K562 (cell line): ENCODE measurements around the gene CXCL17. TPM values are rescaled to one million over a fixed set of nuclear protein-coding genes. Genes with fewer than 3 reads are reported as not detected.
A peak's percentile ranks its signal among the peaks of the same experiment; 100 is the strongest.

ENCODE experiments used
- ATAC-seq: fragments of 200-7000 bp; cut with Tn5 transposase; 3 replicates; pipeline ENCODE4 v1.9.1; 2020; ENCODE audit warnings: moderate library complexity
- BruUV-seq: library from RNA; stranded (reverse); fragments of 400-500 nt; replicated peaks from 2 replicates; lab custom pipeline; 2021; lab: Mats Ljungman, UMichigan
- CTCF ChIA-PET: fragments of 300-600 bp; formaldehyde crosslinking; extraction: SDS; loops from one replicate; lab custom pipeline; 2021; ENCODE audit warnings: low intra/inter-chr PET ratio; lab: Yijun Ruan, JAX
- POLR2A ChIA-PET: fragments of 300-600, 350-650 bp; sonication (Branson Sonifier 250); formaldehyde crosslinking; extraction: SDS; loops from one replicate; lab custom pipeline; 2021; ENCODE audit warnings: antibody characterized with exemption, inconsistent platforms; lab: Yijun Ruan, JAX
- DNase-seq, 4 experiments: peaks; one replicate each; pipeline versions ENCODE4 v3.0.0 to v3.0.0-alpha.2; 2011 to 2018; ENCODE audit warnings: low spot score in 3 of 4, mixed read lengths in 3 of 4; ENCODE audit errors: extremely low read depth in 1 of 4
- FAIRE-seq: peaks from 2 replicates; lab custom pipeline; 2011; peaks lifted over from hg19 to GRCh38; lab: Jason Lieb, UNC
- H2AFZ ChIP-seq: 2 replicates; pipeline ENCODE4 v1.6.0; 2011; ENCODE audit warnings: low read depth, low read length, control low read depth, inconsistent platforms
- H3K27ac ChIP-seq: fragments of 200-600 bp; 3 replicates; pipeline ENCODE4 v1.8.0; 2011; ENCODE audit warnings: low read depth, mild to moderate bottlenecking, control low read depth, inconsistent platforms, low read length, moderate library complexity, mixed read lengths; ENCODE audit errors: extremely low read depth
- H3K27me3 ChIP-seq, 2 experiments: fragments of 300-600 bp in 1 of 2; 2 replicates in 1 of 2; 3 replicates in 1 of 2; pipeline versions ENCODE4 v1.6.0 to v1.8.0; 2011; ENCODE audit warnings: inconsistent platforms in 2 of 2, low read length in 2 of 2, mild to moderate bottlenecking in 1 of 2, mixed read lengths in 1 of 2, moderate library complexity in 1 of 2; ENCODE audit not compliant: control insufficient read depth in 2 of 2, insufficient read depth in 2 of 2
- H3K36me3 ChIP-seq: fragments of 300-600 bp; 3 replicates; pipeline ENCODE4 v1.8.0; 2011; ENCODE audit warnings: mild to moderate bottlenecking, low read length, inconsistent platforms; ENCODE audit not compliant: control insufficient read depth, insufficient read depth
- H3K4me1 ChIP-seq, 2 experiments: fragments of 200-600 bp in 1 of 2; replicated peaks in 1 of 2; 2 replicates in 1 of 2; 3 replicates in 1 of 2; pipeline versions ENCODE4 v1.5.1 to v1.8.0; 2011; ENCODE audit warnings: inconsistent platforms in 2 of 2, low read length in 2 of 2, mild to moderate bottlenecking in 1 of 2, mixed read lengths in 1 of 2, moderate library complexity in 1 of 2; ENCODE audit not compliant: control insufficient read depth in 2 of 2, insufficient read depth in 2 of 2
- H3K4me2 ChIP-seq: 2 replicates; pipeline ENCODE4 v1.6.1; 2011; ENCODE audit warnings: low read length, control low read depth, inconsistent platforms, mixed read lengths; ENCODE audit not compliant: insufficient read depth
- H3K4me3 ChIP-seq: fragments of 200-600 bp; sonication (generic), shearing (Covaris generic); 2 replicates; pipeline ENCODE4 v1.5.1; 2016; ENCODE audit warnings: control low read depth, inconsistent platforms
- H3K79me2 ChIP-seq: fragments of 200-600 bp; 3 replicates; pipeline ENCODE4 v1.8.0; 2011; ENCODE audit warnings: low read length, inconsistent platforms; ENCODE audit not compliant: control insufficient read depth, insufficient read depth
- H3K9ac ChIP-seq, 2 experiments: 2 replicates each; pipeline versions ENCODE4 v1.6.0 to v1.6.1; 2011; ENCODE audit warnings: low read depth in 2 of 2, low read length in 2 of 2, control low read depth in 1 of 2, inconsistent platforms in 1 of 2, mild to moderate bottlenecking in 1 of 2, mixed read lengths in 1 of 2; ENCODE audit not compliant: insufficient read depth in 1 of 2
- H3K9me1 ChIP-seq: one replicate; pipeline ENCODE4 v1.6.0; 2011; ENCODE audit warnings: inconsistent platforms, mild to moderate bottlenecking, low read length, moderate library complexity; ENCODE audit not compliant: control insufficient read depth, insufficient read depth
- H3K9me3 ChIP-seq: replicated peaks from 2 replicates; pipeline ENCODE4 v1.5.1; 2011; ENCODE audit warnings: low read depth, low read length, inconsistent platforms; ENCODE audit not compliant: control insufficient read depth, insufficient read depth
- H4K20me1 ChIP-seq: replicated peaks from 2 replicates; pipeline ENCODE4 v1.6.1; 2011; ENCODE audit warnings: low read length, inconsistent platforms, mixed read lengths; ENCODE audit not compliant: control insufficient read depth, insufficient read depth
- BACH1 ChIP-seq: fragments of 200-800 bp; sonication (Bioruptor generic); IDR thresholded peaks from 2 replicates; pipeline ENCODE4 v1.6.1; 2016; ENCODE audit warnings: missing genetic modification characterization, missing compliant biosample characterization
- CAMTA2 ChIP-seq: fragments of 250-450 bp; sonication (Bioruptor Pico); conservative IDR thresholded peaks from 2 replicates; pipeline ENCODE4 v1.5.1; 2022
- CBX2 ChIP-seq: fragments of 200-600 bp; sonication (generic); IDR thresholded peaks from one replicate; pipeline ENCODE4 v1.6.1; 2012; ENCODE audit warnings: mild to moderate bottlenecking, low read length, inconsistent platforms; ENCODE audit not compliant: insufficient read depth, poor library complexity, severe bottlenecking
- CXXC5 ChIP-seq: fragments of 250-450 bp; sonication (Bioruptor Pico); IDR thresholded peaks from 2 replicates; pipeline ENCODE4 v1.8.0; 2022; ENCODE audit warnings: inconsistent platforms, mild to moderate bottlenecking, moderate library complexity
- ESRRA ChIP-seq: fragments of 450-650 bp; IDR thresholded peaks from 2 replicates; pipeline ENCODE4 v1.6.1; 2014; ENCODE audit warnings: low read depth, mild to moderate bottlenecking, moderate library complexity, borderline replicate concordance
- FOXM1 ChIP-seq, 2 experiments: fragments of 450-650 bp in 1 of 2; sonication (generic) in 1 of 2; formaldehyde crosslinking in 1 of 2; IDR thresholded peaks; 2 replicates each; pipeline versions ENCODE4 v1.6.1 to v1.9.0; 2017 to 2022; ENCODE audit warnings: low read depth in 2 of 2, mild to moderate bottlenecking in 2 of 2, missing genetic modification reagents in 1 of 2, moderate library complexity in 1 of 2
- GTF2F1 ChIP-seq: IDR thresholded peaks from 2 replicates; pipeline ENCODE4 v1.6.1; 2011; ENCODE audit warnings: low read depth, low read length, improper control_type of control experiment
- JUND ChIP-seq, 2 experiments: IDR thresholded peaks; 2 replicates in 1 of 2; 3 replicates in 1 of 2; pipeline ENCODE4 v1.6.1; 2011; ENCODE audit warnings: borderline replicate concordance in 2 of 2, low read depth in 2 of 2, low read length in 2 of 2, improper control_type of control experiment in 1 of 2, missing biosample characterization in 1 of 2, missing genetic modification characterization in 1 of 2, missing genetic modification reagents in 1 of 2
- UBTF ChIP-seq, 2 experiments: IDR thresholded peaks; 2 replicates each; pipeline ENCODE4 v1.6.1; 2012; ENCODE audit warnings: improper control_type of control experiment in 2 of 2, low read depth in 2 of 2, low read length in 2 of 2, borderline replicate concordance in 1 of 2
- ZC3H8 ChIP-seq: fragments of 450-650 bp; IDR thresholded peaks from 2 replicates; pipeline ENCODE4 v1.6.1; 2017
- ZNF431 ChIP-seq: sonication (generic); formaldehyde crosslinking; IDR thresholded peaks from 2 replicates; pipeline ENCODE4 v1.8.0; 2022; ENCODE audit warnings: mild to moderate bottlenecking, missing genetic modification reagents
- ZNF551 ChIP-seq: fragments of 250-450 bp; sonication (Bioruptor Pico); IDR thresholded peaks from 2 replicates; pipeline ENCODE4 v1.5.0; 2021; ENCODE audit warnings: mild to moderate bottlenecking, moderate library complexity
- ZNF586 ChIP-seq: fragments of 450-650 bp; formaldehyde crosslinking; conservative IDR thresholded peaks from 2 replicates; pipeline ENCODE4 v1.4.0; 2020; ENCODE audit warnings: mild to moderate bottlenecking, moderate library complexity
- WGBS: fragments of 100-300 bp; shearing (Covaris generic); methylation state at CpG from one replicate; pipeline ENCODE4 v1.1.6; 2016; ENCODE audit warnings: low coverage, mixed read lengths; ENCODE audit not compliant: insufficient coverage; ENCODE audit errors: missing lambda C conversion rate; 5-methylcytosine and 5-hydroxymethylcytosine counted together
- in situ Hi-C: fragments of 300-500 bp; cut with MboI; formaldehyde crosslinking; loops from 4 replicates; pipeline ENCODE4 v1.15.0; 2018; ENCODE audit warnings: inconsistent platforms, mixed read lengths
- intact Hi-C: fragments of 100-400 bp; cut with micrococcal nuclease; formaldehyde crosslinking; loops from 2 replicates; pipeline ENCODE4 v1.14.2; 2022
- polyA plus RNA-seq, 8 experiments: library from polyadenylated mRNA; depleted of rRNA in 4 of 8; stranded (reverse) in 5 of 8; unstranded in 3 of 8; fragments of >200 nt; fragmentation: Nextera tagmentation in 2 of 8; fragmentation: Illumina TruSeq in 1 of 8; extraction: Ambion mirVana in 2 of 8; extraction: Trizol in 1 of 8; gene quantifications; 2 replicates each; pipeline versions ENCODE4 v1.2.1 to v1.2.3, GENCODE V29; 2011 to 2014; ENCODE audit warnings: inconsistent platforms in 1 of 8, missing spikeins in 1 of 8
- total RNA-seq, 7 experiments: library from RNA; depleted of rRNA in 6 of 7; stranded (reverse); fragments of >200 nt in 6 of 7; fragmentation: Illumina TruSeq in 2 of 7; extraction: Trizol in 2 of 7; gene quantifications; 2 replicates each; pipeline versions ENCODE4 v1.2.1 to v1.2.3, GENCODE V29; 2011 to 2021; ENCODE audit warnings: low replicate concordance in 1 of 7
- TF ChIP-seq, protein P1 (sequence below): fragments of 200-800 bp; sonication (Bioruptor generic); IDR thresholded peaks from 2 replicates; pipeline ENCODE4 v1.6.1; 2017; ENCODE audit warnings: missing genetic modification characterization, missing compliant biosample characterization
- TF ChIP-seq, protein P2 (sequence below): IDR thresholded peaks from 2 replicates; pipeline ENCODE4 v1.6.1; 2011; ENCODE audit warnings: borderline replicate concordance, low read depth, mild to moderate bottlenecking, moderate library complexity, low read length; ENCODE audit not compliant: insufficient read depth, poor library complexity, severe bottlenecking

The CXCL17 gene
- total and polyA plus RNA-seq, 9 of the 15 experiments (the other 6 are each of a cell fraction or from before 2014, with no cell fraction given): 0.10 to 0.15 TPM; not detected in 7

DNA sequence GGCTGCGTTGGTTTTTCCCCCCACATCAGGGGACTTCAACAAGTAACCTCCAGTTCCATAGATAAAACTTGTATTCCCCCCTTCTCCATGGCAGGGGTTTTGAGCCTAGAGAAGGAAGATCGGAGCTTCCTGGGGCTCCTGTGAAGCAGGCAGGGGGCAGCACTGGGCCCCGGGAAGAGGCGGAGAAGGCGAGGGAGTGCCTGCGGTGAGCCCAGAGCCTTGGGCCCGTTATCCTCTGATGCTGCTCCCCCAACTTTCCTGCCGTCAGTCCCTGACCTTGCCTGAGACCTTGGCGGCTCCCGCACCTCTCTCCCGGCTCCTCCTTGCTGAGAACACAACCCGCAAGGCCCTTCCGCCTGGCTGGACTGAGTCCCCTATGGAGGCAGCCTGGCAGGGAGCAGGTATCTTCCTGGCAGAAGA lies 18.0 kb downstream of the CXCL17 start:
- in situ Hi-C loops: no loop called here
- peaks cover 0 to 5% of the 10 kb centered on the region in 2 experiments; a peak in 1 of 5 replicates for H3K27me3 ChIP-seq
- FAIRE-seq (no peak), ATAC-seq (peak; percentile 78), DNase-seq (peak in 1 of 4 experiments; percentile 40)
- H2AFZ ChIP-seq: peak overlapping the region; percentile 78
- ChIA-PET POLR2A (interaction anchor here (0.6 to 1.7 kb wide), 4 partner anchors 14 to 64 kb away, joined by 3 to 4 read pairs (median 4); no protein-coding TSS in a partner anchor), CTCF (no interaction called here)
- intact Hi-C loops: no loop called here
- H3K36me3 ChIP-seq: no peaks in the 10 kb centered on the region
- no peaks in the 10 kb centered on the region for H4K20me1 ChIP-seq
- no peaks in the 10 kb centered on the region for H3K9me1 ChIP-seq
- H3K4me3 ChIP-seq: no peak overlapping the region
- no TSS peak for BruUV-seq
- H3K9ac ChIP-seq: 0 out of 4 replicates have a peak overlapping the region, but pooled peaks of 1 of the 2 experiments have one; percentile 14
- H3K4me2 ChIP-seq: peak overlapping the region; percentile 31; the same call in 1 of the 2 replicates
- H3K79me2 ChIP-seq: no peaks in the 10 kb centered on the region
- H3K27ac ChIP-seq: no peak overlapping the region
- H3K9me3 ChIP-seq: no peaks in the 10 kb centered on the region
- peaks cover 0 to 25% of the 10 kb centered on the region in 2 experiments; a peak in 2 of 5 replicates for H3K4me1 ChIP-seq
- 10% methylated on average over 13 of the region's 13 CpGs for WGBS
- TF ChIP-seq, protein P1, sequence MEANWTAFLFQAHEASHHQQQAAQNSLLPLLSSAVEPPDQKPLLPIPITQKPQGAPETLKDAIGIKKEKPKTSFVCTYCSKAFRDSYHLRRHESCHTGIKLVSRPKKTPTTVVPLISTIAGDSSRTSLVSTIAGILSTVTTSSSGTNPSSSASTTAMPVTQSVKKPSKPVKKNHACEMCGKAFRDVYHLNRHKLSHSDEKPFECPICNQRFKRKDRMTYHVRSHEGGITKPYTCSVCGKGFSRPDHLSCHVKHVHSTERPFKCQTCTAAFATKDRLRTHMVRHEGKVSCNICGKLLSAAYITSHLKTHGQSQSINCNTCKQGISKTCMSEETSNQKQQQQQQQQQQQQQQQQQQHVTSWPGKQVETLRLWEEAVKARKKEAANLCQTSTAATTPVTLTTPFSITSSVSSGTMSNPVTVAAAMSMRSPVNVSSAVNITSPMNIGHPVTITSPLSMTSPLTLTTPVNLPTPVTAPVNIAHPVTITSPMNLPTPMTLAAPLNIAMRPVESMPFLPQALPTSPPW (CRISPR knock-in tag): no peak
- TF ChIP-seq CBX2 (no peak), FOXM1 (IDR thresholded peaks at IDR 0.05; ENCODE audit: low read depth) (no peak), FOXM1 (CRISPR knock-in tag; IDR thresholded peaks at IDR 0.05; ENCODE audit: low read depth) (no peak), GTF2F1 (0 out of 2 replicates have a peak, but pooled peaks have one; percentile 3), ZNF431 (no peak), JUND (IDR thresholded peaks at IDR 0.05; ENCODE audit: borderline replicate concordance, low read depth, low read length) (0 out of 2 replicates have a peak, but pooled peaks have one; percentile 12), JUND (tag; IDR thresholded peaks at IDR 0.05; ENCODE audit: borderline replicate concordance, low read depth, low read length) (no peak), CAMTA2 (CRISPR knock-in tag) (no peak), ZNF551 (no peak), ZC3H8 (no peak), UBTF (IDR thresholded peaks at IDR 0.05; ENCODE audit: borderline replicate concordance in 1 of 2, low read depth in 2 of 2, low read length in 2 of 2) (0 out of 4 replicates have a peak, but pooled peaks of 1 of the 2 experiments have one; percentile 39), ESRRA (peak; percentile 49; the same call in 1 of the 2 replicates), ZNF586 (CRISPR knock-in tag) (no peak), BACH1 (tag) (no peak), CXXC5 (CRISPR knock-in tag) (0 out of 2 replicates have a peak, but pooled peaks have one; percentile 4)
- TF ChIP-seq, protein P2, sequence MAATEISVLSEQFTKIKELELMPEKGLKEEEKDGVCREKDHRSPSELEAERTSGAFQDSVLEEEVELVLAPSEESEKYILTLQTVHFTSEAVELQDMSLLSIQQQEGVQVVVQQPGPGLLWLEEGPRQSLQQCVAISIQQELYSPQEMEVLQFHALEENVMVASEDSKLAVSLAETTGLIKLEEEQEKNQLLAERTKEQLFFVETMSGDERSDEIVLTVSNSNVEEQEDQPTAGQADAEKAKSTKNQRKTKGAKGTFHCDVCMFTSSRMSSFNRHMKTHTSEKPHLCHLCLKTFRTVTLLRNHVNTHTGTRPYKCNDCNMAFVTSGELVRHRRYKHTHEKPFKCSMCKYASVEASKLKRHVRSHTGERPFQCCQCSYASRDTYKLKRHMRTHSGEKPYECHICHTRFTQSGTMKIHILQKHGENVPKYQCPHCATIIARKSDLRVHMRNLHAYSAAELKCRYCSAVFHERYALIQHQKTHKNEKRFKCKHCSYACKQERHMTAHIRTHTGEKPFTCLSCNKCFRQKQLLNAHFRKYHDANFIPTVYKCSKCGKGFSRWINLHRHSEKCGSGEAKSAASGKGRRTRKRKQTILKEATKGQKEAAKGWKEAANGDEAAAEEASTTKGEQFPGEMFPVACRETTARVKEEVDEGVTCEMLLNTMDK: peak; percentile 41
